Esophagus squamous epithelium (tissue), 5 donors: ENCODE results near the gene KCNJ10. TPM values are rescaled to one million over a fixed set of nuclear protein-coding genes. Genes with fewer than 3 reads are reported as not detected.
"Not testable (repeated sequence)": the region's sequence is repeated elsewhere in the genome, so short reads cannot be mapped to it uniquely, and the experiment has no call there.

Experiments used
- DNase-seq: peaks from one replicate; lab custom pipeline; 2025; lab: John Stamatoyannopoulos, UW
- H3K27ac ChIP-seq, 4 donors: fragments of 200-600 bp; sonication (generic); one replicate each; pipeline ENCODE4 v1.5.1; 2016 to 2019; ENCODE audit warnings: mild to moderate bottlenecking in 1 of 4
- H3K27me3 ChIP-seq, 4 donors: fragments of 200-600 bp; sonication (generic); 1 replicate in 3 of 4; 2 replicates in 1 of 4; pipeline versions ENCODE4 v1.5.1 to v1.6.0; 2017 to 2021; ENCODE audit warnings: antibody characterized with exemption in 1 of 4
- H3K36me3 ChIP-seq, 3 donors: fragments of 200-600 bp; sonication (generic); one replicate each; pipeline ENCODE4 v1.5.1; 2016 to 2019
- H3K4me1 ChIP-seq, 3 donors: fragments of 200-600 bp; sonication (generic); one replicate each; pipeline ENCODE4 v1.5.1; 2017 to 2019
- H3K4me3 ChIP-seq, 4 donors: fragments of 200-600 bp; sonication (generic); 1 replicate in 3 of 4; 2 replicates in 1 of 4; pipeline ENCODE4 v1.5.1; 2016 to 2019; ENCODE audit warnings: mild to moderate bottlenecking in 2 of 4, moderate library complexity in 1 of 4
- H3K9me3 ChIP-seq, 3 donors: fragments of 200-600 bp; sonication (generic); one replicate each; pipeline ENCODE4 v1.5.1; 2016 to 2019
- CTCF ChIP-seq, 6 experiments: fragments of 450-650 bp in 4 of 6; fragments of 200-600 bp in 2 of 6; sonication (generic) in 2 of 6; IDR thresholded peaks; one replicate each; pipeline ENCODE4 v1.5.1; 2016 to 2019; ENCODE audit warnings: antibody characterized with exemption in 6 of 6, mild to moderate bottlenecking in 4 of 6, moderate library complexity in 4 of 6
- POLR2A ChIP-seq, 4 donors: fragments of 450-650 bp; IDR thresholded peaks; one replicate each; pipeline ENCODE4 v1.6.1; 2017; ENCODE audit warnings: antibody characterized with exemption in 4 of 4, mild to moderate bottlenecking in 4 of 4, moderate library complexity in 3 of 4
- WGBS, 2 donors: methylation state at CpG; one replicate each; pipeline ENCODE4 v1.1.5; 2018; 5-methylcytosine and 5-hydroxymethylcytosine counted together
- intact Hi-C: fragments of 100-400 bp; cut with DNase I; formaldehyde crosslinking; loops from one replicate; pipeline ENCODE4 v1.15.0; 2022
- total RNA-seq, 4 donors: library from RNA; depleted of rRNA; stranded (reverse); fragments of >200 nt; gene quantifications; one replicate each; pipeline ENCODE4 v1.1.0, GENCODE V29; 2016
- donor health status: DM: yes; HTN: yes; CAD: no.

KCNJ10 gene
- total RNA-seq, 4 donors from 2014 or later, result 0.59 TPM; not detected in 3

GRCh38 chr1:160112357-160112756 lies 42.4 kb upstream of the KCNJ10 start:
- no peak overlapping the region for H3K4me3 ChIP-seq
- no peaks in the 10 kb centered on the region for H3K9me3 ChIP-seq
- H3K27me3 ChIP-seq, result peaks cover 0 to 8% (median 0%) of the 10 kb centered on the region in 4 donors
- 71 to 76% methylated on average over 10 to 12 of the region's 12 CpGs for WGBS, 2 donors
- no peak overlapping the region for H3K27ac ChIP-seq
- H3K36me3 ChIP-seq, result no peaks in the 10 kb centered on the region
- peaks cover 0 to 45% (median 0%) of the 10 kb centered on the region in 3 donors for H3K4me1 ChIP-seq
- intact Hi-C loops, result no loop called here
- TF ChIP-seq CTCF (IDR thresholded peaks at IDR 0.05) (no peak), POLR2A (IDR thresholded peaks at IDR 0.05) (no peak)
- DNase-seq, result no peak

GRCh38 chr1:160111462-160111861 lies 41.5 kb upstream of the KCNJ10 start:
- H3K27ac ChIP-seq, intact Hi-C loops, H3K27me3 ChIP-seq, DNase-seq, H3K36me3 ChIP-seq, H3K4me3 ChIP-seq, H3K9me3 ChIP-seq: not testable (repeated sequence)
- WGBS, 2 donors, result 80 to 93% methylated on average over 5 to 10 of the region's 10 CpGs
- H3K4me1 ChIP-seq, result peaks cover 0 to 36% (median 0%) of the 10 kb centered on the region in 3 donors

- WGBS, 2 donors, result 33 to 44% methylated on average over 3 to 4 of the region's 4 CpGs
- no peak overlapping the region for H3K27ac ChIP-seq
These were observed 39.7 kb upstream of the KCNJ10 start for GRCh38 chr1:160109686-160110085.

GRCh38 chr1:160108888-160109662 lies 39.1 kb upstream of the KCNJ10 start:
- no peak for DNase-seq
- no peaks in the 10 kb centered on the region for H3K36me3 ChIP-seq
- no peak overlapping the region for H3K4me3 ChIP-seq
- WGBS, 2 donors, result 10 to 30% methylated on average over 4 to 6 of the region's 6 CpGs
- peaks cover 0 to 30% (median 0%) of the 10 kb centered on the region in 3 donors for H3K4me1 ChIP-seq
- H3K27ac ChIP-seq, result no peak overlapping the region
- TF ChIP-seq CTCF (IDR thresholded peaks at IDR 0.05) (peak in 5 of 6 experiments; percentile 19 to 42 (median 26)), POLR2A (IDR thresholded peaks at IDR 0.05) (no peak)
- no peaks in the 10 kb centered on the region for H3K27me3 ChIP-seq
- no peaks in the 10 kb centered on the region for H3K9me3 ChIP-seq
- intact Hi-C loops, result no loop called here

More at GRCh38 chr1:160109686-160110085, 39.7 kb upstream of the KCNJ10 start:
- intact Hi-C loops, result no loop called here
- TF ChIP-seq POLR2A (IDR thresholded peaks at IDR 0.05), result no peak
- no peaks in the 10 kb centered on the region for H3K36me3 ChIP-seq
- no peaks in the 10 kb centered on the region for H3K9me3 ChIP-seq
- no peak for DNase-seq
- H3K4me1 ChIP-seq, result peaks cover 0 to 30% (median 0%) of the 10 kb centered on the region in 3 donors
- no peaks in the 10 kb centered on the region for H3K27me3 ChIP-seq
- H3K4me3 ChIP-seq, result no peak overlapping the region

- intact Hi-C loops, result no loop called here
- Histone ChIP-seq H3K27ac (no peak overlapping the region), H3K4me1 (peaks cover 0 to 35% (median 0%) of the 10 kb centered on the region in 3 donors), H3K36me3 (no peaks in the 10 kb centered on the region), H3K27me3 (no peaks in the 10 kb centered on the region), H3K9me3 (no peaks in the 10 kb centered on the region), H3K4me3 (no peak overlapping the region)
- 91 to 100% methylated on average over 1 of the region's 1 CpG for WGBS, 2 donors
- TF ChIP-seq CTCF (IDR thresholded peaks at IDR 0.05) (no peak), POLR2A (IDR thresholded peaks at IDR 0.05) (no peak)
- no peak for DNase-seq
These were observed 37.6 kb upstream of the KCNJ10 start for GRCh38 chr1:160107512-160107911.

- Histone ChIP-seq H3K27ac (no peak overlapping the region), H3K9me3 (no peaks in the 10 kb centered on the region), H3K27me3 (no peaks in the 10 kb centered on the region), H3K36me3 (no peaks in the 10 kb centered on the region), H3K4me1 (peaks cover 4 to 53% (median 9%) of the 10 kb centered on the region in 3 donors), H3K4me3 (no peak overlapping the region)
- intact Hi-C loops, result no loop called here
- TF ChIP-seq CTCF (IDR thresholded peaks at IDR 0.05), result no peak
- no peak for TF ChIP-seq POLR2A (IDR thresholded peaks at IDR 0.05)
- 75 to 100% methylated on average over 2 to 3 of the region's 5 CpGs for WGBS, 2 donors
- no peak for DNase-seq
These were observed 35.2 kb upstream of the KCNJ10 start for GRCh38 chr1:160105155-160105554.
